C4-2B (cell line): ENCODE measurements around the gene RBP5.

Source experiments
- ZFX ChIP-seq: fragments of 450-650 bp; IDR thresholded peaks from 2 replicates; pipeline ENCODE4 v1.6.1; 2017
- TF ChIP-seq, protein P1 (sequence below): fragments of 450-650 bp; conservative IDR thresholded peaks from 2 replicates; pipeline ENCODE4 v1.5.1; 2017; ENCODE audit warnings: mild to moderate bottlenecking

DNA sequence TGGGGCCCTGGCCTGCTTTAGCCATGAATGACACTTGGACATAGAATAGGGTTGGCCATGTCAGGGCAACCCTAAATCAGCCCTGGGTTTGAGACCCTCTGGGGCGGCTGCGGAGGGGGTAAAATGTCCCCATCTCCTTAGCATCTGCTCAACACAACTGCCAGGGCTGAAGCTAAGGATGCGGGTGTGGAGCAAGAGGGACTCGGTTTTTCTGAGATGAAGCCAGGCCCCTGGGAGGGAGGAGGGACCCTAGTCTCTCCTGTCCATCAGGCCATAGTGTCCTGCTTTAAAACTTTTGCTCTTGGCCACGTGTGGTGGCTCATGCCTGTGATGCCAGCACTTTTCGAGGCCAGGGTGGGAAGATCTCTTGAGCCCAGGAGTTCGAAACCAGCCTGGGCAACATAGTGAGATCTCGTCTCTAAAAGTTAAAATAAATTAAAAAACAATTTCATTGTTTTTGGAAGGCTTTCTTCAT lies 35.7 kb downstream of the RBP5 start:
- TF ChIP-seq, protein P1, sequence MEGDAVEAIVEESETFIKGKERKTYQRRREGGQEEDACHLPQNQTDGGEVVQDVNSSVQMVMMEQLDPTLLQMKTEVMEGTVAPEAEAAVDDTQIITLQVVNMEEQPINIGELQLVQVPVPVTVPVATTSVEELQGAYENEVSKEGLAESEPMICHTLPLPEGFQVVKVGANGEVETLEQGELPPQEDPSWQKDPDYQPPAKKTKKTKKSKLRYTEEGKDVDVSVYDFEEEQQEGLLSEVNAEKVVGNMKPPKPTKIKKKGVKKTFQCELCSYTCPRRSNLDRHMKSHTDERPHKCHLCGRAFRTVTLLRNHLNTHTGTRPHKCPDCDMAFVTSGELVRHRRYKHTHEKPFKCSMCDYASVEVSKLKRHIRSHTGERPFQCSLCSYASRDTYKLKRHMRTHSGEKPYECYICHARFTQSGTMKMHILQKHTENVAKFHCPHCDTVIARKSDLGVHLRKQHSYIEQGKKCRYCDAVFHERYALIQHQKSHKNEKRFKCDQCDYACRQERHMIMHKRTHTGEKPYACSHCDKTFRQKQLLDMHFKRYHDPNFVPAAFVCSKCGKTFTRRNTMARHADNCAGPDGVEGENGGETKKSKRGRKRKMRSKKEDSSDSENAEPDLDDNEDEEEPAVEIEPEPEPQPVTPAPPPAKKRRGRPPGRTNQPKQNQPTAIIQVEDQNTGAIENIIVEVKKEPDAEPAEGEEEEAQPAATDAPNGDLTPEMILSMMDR, result no peak
- no peak for TF ChIP-seq ZFX
